Stimulated activated CD8-positive, alpha-beta memory T cell treated with anti-CD3 and anti-CD28 coated beads, Interleukin-7, amount 100 ng/mL, for 48 hours (primary cell): Measurements from ENCODE around the gene SLC39A2.
"Not testable (repeated sequence)": the region's sequence is repeated elsewhere in the genome, so short reads cannot be mapped to it uniquely, and the experiment has no call there.

Experiments used
- DNase-seq, 2 donors: peaks; one replicate each; pipeline ENCODE4 v3.0.0-alpha.2; 2020; ENCODE audit warnings: low read depth in 1 of 2; ENCODE audit errors: extremely low read depth in 1 of 2

Gene SLC39A2, protein sequence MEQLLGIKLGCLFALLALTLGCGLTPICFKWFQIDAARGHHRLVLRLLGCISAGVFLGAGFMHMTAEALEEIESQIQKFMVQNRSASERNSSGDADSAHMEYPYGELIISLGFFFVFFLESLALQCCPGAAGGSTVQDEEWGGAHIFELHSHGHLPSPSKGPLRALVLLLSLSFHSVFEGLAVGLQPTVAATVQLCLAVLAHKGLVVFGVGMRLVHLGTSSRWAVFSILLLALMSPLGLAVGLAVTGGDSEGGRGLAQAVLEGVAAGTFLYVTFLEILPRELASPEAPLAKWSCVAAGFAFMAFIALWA

DNA sequence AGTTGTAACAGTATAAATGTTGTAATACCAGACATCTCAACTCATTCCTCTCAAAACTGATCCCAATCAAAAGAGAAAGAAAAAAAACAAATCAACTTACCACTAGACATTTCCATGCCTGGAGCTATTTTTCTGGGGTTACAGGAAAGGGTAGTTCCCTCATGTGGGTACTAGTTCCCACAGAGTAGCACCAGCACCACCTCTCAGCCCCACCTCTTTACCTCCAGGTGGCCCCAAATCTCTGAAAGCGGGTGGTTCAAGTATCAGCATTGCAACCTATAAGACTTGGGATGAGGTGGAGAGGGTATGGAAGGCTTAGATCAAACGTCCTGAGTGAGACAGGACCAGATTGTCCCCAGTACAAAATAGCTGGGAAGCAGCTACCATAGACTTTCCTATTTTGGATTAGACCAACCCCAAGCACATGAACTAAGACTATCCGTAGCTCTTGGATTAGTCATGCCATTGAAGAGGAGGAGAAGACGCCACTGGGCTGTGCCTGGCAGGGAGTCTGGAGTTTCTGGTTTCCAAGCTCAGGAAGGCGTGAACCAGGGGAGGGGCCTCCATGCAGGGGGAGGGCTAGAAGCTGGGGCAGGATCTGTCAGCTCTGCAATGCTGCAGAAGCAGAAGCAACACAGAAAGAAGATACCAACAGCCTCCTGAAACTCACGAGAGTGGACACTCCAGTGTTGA, at the start of gene SLC39A2:
SLC39A2 (plus strand) TSS at position 620 of the 693 bp plus-strand sequence. CDS start 154 bp downstream, outside the sequence.
- no peak for DNase-seq

DNA sequence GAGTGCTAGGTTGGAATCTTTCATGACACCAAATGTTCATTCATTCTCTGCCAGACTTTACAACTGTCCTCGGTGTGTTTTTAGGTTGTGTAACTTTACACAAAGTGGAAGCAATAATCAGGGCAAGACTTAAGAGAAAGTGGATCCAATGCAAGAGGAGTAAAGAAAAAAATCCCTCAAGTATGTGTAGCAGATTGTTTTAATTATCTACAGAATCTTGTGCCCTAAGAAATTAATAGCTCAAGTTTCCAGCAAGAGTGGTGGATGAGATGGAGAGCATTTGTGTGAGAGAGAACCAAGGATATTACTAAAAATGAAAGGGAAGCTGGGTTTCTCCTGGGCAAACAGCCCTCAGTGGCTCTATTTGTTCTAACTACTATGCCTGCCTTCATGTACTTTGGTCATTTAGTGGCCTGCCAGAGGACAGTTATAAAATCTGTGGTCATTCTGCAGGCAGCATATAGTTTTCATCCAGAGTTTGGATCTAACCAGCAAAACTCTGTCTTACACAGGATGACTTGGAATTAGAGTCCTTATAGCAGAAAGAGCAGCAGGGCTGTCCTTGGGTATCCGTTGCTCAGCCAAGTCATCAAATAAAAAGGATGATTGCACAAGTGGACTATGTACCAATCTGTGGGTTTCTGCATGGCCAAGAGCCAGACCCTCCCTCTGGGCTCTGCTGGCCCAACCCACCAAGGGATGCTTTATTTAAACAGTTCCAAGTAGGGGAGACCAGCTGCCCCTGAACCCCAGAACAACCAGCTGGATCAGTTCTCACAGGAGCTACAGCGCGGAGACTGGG, 44.2 kb upstream of the SLC39A2 start, which contains the start of gene RNASE2:
RNASE2 (plus strand) TSS at position 752 of the 802 bp plus-strand sequence. CDS start 285 bp downstream, outside the sequence.
- DNase-seq = not testable (repeated sequence)

DNA sequence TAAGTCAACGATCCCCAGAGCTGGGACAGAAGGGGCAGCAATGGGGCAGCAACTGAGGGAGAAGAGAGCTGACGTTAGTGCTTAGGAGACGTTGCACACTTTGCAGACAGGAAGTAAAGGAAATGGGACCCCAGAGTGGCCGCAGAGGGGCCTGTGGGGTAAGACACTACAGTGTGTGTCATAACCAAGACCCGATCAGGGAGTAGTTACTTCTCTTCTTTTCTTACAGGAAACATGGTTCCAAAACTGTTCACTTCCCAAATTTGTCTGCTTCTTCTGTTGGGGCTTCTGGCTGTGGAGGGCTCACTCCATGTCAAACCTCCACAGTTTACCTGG, 43.6 kb upstream of the SLC39A2 start:
- DNase-seq = not testable (repeated sequence)

DNA sequence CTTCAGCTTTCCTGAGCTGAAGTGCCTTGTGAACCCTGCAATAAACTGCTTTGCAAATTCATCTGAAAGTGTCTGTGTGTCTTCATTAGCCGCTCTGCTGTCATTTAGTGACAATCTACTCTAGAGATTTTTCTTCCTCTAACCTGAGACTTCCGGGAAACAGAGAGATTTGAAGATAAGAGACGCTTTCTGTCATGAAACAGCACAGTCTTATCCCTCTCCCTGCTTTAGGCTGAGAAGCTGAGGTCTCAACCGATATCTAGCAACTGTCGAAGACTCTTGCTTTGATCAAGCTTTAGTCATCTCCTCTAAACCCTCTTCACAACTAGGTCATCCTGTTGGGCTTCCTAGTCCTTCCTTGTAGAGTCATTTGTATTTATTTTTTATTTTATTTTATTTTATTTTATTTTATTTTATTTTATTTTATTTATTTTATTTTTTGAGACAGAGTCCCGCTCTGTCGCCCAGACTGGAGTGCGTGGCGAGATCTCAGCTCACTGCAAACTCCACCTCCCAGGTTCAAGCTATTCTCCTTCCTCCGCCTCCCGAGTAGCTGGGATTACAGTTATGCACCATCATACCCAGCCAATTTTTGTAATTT, 42.6 kb upstream of the SLC39A2 start:
- no peak for DNase-seq

DNA sequence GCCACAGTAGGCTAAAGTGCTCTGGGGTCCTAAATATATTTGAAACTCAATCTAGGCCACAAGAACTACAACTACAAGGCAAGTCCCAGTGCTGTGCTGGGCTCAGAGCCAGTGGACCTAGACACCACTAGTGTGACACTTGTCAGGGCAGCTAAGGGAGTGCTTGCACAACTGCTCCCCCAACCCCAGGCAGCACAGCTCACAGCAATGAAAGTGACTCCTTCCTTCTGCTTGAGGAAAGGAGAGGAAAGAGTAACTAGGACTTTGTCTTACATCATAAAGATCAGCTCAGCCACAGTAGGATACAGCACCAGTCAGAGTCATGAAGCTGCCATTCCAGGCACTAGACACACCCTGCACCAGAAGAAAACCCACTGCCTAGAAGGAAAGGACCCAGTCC, 40.1 kb upstream of the SLC39A2 start:
- not testable (repeated sequence) for DNase-seq

DNA sequence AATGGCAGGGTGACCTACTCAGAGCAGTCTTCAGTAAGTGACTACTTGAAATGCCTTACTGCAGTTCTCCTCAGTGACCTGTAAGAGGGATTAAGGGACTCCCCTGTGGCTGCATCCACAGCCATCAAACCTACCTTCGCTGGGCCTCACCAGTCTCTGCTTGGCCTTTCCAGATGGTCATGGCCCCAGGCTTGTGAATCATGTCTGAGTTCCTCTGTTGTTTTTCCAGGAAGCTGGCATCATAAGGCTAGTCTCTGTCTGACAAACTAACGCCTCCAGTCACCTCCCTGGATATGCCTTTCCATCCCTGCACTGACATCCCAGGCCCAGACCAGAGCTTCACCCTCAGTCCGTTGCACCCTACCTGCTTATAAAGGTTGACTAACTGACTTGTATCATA, 29.8 kb upstream of the SLC39A2 start:
- no peak for DNase-seq

DNA sequence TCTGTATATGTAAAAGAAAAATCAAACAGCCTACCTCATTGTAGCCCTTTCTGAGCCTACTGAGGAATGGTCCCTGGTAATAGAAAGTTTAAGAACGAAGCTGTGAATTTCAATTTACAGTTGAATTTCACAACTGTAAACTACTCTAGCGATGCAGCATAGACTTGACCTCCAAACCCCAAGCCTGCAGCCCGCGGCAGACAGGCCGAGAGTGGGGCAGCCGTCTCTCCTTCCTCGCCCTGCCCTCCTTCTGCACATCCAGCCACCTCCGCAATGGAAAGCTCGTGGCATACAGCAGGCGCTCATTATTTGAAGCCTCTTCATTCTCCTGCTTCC, 28.5 kb upstream of the SLC39A2 start:
- DNase-seq = no peak

DNA sequence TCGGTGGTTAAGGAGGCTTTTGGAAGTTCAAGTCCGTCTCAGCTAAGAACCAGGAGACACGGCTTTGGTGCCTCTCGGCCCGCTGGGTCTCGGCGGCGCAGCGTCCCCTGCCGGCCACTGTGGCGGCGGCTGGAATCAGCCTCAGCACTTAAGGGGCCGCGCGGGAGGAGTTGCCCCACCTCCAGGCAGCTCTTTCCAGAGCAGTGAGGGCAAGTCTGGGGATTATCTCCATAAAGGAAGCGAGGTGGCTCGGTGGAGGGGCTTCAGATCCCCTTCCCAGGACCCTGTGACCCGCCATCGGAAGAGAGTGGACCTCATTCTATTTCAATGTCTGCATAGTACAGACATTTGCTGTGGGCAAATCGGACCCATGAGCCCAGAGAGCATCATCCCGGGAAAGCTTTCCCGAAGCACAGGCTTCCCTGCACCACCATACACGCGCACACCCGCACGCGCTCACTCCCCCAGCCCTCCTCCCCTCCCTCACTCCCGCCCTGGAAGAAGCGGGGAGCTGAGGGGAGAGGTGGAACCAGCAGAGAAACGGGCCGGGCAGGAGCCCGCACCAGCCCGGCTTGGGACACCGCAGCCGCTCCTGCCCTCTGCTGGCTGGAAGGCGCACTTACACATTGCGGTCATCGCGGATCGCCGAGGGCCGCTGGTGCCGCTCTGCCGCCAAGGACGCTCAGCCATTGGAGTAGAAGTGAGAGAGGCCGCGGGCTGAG, 27.9 kb upstream of the SLC39A2 start:
- DNase-seq = peak; percentile 57 to 61

DNA sequence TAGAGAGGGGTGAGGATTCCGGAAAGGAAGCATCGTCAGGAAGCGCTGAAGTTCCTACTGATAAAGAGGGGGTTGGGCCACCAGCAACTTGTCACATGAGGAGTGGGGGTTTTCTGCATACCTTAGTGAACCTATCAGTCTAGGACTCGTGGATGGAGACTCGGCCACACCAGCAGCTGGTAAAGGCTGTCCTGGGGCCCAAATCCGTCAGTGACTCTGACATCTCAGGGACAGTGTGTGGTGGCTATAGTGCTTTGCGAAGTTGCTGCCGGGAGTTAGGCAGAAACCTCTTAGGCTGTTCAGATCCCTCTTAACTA, 27.4 kb upstream of the SLC39A2 start:
- DNase-seq = no peak

DNA sequence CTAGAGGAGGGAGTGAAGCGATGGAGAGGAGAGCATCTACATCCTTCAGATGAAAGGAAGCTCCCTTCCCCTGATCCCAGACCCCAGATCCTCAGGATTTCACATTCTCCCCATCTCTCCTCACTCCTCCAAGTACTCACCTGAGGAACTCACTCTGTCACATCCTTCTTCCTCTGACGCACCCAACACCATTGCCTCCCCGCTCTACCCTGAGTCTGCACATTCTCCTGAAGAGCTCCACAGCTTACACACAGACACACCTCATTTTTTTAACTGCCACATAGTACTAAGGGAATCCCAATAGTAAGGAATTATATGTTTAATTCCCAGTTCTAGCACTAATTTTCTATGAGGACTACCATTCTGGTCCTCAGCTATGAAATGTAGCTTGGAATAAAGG, 25.6 kb upstream of the SLC39A2 start:
- no peak for DNase-seq

DNA sequence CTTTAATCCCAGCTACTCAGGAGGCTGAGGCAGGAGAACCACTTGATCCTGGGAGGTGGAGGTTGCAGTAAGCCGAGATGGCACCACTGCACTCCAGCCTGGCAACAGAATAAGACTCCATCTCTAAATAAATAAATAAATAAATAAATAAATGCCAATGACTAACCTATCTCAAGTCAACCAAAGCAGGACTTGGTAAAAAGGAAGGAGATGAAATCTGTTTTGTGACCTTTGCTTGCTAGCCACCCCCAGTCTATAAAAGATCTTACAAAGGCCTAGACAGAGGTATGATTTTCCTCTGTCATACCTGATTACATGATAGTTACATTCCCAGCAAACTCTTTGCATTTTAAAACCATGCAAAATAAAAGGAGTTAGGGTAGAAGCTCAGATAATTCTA, 22.8 kb upstream of the SLC39A2 start:
- no peak for DNase-seq

DNA sequence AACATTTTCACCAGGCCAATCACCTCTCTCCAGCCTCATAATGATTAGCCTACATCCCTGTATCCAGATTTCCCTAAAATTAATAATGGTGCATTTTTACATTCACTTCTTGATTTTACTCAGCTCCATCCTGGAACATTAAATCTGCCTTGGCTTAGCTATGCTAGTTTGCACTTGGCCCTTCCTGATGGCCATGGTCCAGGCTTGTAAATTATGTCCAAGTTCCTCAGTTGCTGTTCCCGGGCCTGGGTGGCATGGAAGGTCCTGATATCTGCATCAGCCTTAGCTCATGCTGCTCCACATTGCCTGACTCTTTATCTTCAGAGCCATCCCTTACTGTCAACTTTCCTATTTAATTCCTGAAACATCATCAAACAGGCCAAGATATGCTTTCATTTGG, 20.4 kb upstream of the SLC39A2 start:
- no peak for DNase-seq

DNA sequence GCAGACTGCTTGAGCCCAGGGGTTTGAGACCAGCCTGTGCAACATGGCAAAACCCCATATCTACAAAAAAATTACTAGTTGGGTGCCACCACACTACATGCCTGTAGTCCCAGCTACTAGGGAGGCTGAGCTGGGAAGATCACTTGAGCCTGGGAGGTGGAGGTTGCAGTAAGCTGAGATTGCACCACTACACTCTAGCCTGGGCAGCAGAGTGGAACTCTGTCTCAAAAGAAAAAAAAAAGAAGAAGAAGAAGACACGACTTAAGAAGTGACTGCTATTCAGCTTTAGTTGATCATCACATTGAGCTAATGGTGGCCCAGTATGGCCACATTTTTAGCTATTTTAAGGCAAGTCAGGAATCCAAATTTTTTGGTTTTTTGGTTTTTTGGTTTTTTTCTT, 18.2 kb upstream of the SLC39A2 start:
- DNase-seq = no peak

DNA sequence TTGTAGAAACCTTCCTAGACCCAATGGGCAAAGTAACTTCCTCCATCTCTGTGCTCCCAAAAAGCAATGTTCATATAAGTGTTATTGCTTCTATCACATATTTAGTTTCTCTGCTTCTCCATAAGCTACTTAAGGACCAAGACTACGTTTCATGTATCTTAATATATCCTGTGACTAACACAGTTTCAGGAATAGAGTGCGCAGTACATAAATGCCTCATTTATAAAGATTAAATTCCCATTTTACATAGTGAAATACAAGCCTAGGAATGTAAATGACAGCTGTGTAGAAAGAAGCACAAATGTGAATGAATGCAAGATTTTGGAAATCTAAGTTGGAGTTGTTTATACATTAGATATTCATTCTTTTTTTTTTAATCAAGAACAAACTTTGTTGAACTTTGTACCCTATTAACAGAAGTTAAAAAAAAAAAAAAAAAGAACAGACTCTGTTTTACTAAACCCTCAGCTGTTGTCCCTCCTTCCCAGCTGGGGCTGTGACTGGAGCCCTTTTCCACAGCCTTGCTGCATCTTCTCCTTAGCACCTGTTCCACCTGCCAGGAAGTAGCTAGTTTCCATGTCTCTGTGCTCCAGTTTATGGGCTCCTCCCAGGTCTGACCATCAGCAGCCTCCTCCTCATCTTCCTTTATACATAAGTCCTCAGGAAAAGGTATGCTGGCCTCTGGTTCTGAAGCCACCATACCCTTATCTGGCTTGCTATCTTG, 16.3 kb upstream of the SLC39A2 start:
- no peak for DNase-seq

DNA sequence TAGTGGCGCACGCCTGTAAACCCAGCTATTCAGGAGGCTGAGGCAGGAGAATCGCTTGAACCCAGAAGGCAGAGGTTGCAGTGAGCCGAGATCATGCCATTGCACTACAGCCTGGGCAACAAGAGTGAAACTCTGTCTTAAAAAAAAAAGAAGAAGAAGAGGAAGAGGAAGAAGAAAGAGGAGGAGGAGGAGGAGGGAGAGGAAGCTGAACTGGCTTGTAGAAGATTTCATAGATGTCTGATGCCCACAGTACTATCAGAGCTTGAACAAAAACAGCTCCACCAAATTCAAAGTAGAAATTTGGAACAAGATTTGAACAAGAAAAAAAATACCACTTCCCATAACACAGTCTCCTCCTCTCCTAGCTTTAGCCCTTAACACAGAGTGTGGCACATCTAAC, 13.4 kb upstream of the SLC39A2 start:
- not testable (repeated sequence) for DNase-seq

DNA sequence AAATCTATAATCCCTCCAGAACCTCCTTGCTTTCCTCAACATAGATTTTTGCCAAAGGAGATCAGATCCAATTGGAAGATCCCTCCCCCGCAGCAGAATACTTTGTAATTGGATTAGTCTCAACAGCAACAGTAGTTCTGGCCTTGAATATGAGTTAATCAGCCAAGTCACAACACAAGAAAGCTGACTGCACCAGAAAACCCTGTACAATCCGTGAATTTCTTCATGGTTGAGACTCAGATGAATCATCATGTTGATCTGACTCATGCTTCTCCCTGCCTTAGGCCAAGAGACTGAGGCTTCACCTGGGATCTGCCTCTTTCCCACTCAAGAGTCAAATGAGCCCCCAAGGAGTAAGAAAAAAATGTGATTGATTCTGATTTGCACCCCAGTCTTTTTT, 12.3 kb upstream of the SLC39A2 start:
- no peak for DNase-seq

DNA sequence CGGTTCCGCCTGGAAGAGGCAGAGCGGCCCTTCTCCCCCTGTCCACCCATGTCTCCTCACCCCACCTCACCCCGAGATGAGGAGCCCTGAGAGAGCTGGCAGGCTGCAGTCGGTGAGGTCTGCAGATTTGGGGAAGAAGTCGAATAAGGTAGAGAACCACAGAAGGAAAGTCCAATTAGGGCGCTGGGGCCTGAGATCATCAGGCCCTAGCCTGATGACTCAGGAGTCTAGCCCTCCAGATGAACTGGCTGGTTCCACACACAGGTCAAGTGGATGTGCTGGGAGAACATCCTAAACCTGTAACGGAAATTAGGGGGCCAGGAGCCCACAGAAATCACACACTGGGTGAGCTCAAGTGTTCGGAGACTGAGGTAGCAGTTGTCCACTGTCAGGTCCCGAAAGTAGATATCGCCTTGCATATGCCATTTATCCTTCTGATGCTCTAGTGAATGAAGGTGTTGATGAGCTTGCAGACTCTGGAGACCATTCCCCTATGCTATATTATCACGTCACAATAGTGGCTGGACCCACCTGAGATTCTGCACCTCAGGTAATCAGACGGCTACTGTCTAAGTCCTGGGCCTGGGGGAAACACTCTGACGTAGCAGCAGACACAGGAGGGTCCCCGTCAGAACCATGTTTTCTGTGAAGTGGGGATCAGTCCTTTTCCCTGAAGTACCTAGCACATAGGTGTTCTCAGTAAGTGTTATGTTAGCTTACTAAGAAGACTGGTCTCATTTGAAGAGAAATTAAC, 10.2 kb upstream of the SLC39A2 start:
- DNase-seq = no peak

DNA sequence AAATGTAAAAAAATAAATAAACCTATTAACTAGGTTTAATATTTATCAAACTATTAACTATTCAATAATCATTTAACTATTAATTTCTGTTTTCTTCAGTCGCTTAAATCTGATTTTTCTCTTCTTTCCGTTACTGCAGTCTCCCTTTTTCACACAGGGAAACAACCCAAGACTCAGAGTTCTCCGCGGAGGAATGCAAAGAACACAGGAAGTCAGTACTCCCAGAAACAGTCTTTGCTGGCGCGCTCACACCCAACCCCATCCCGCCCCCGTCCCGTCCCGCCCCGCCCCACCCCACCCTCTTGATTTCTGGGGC, 9.7 kb upstream of the SLC39A2 start:
- no peak for DNase-seq

DNA sequence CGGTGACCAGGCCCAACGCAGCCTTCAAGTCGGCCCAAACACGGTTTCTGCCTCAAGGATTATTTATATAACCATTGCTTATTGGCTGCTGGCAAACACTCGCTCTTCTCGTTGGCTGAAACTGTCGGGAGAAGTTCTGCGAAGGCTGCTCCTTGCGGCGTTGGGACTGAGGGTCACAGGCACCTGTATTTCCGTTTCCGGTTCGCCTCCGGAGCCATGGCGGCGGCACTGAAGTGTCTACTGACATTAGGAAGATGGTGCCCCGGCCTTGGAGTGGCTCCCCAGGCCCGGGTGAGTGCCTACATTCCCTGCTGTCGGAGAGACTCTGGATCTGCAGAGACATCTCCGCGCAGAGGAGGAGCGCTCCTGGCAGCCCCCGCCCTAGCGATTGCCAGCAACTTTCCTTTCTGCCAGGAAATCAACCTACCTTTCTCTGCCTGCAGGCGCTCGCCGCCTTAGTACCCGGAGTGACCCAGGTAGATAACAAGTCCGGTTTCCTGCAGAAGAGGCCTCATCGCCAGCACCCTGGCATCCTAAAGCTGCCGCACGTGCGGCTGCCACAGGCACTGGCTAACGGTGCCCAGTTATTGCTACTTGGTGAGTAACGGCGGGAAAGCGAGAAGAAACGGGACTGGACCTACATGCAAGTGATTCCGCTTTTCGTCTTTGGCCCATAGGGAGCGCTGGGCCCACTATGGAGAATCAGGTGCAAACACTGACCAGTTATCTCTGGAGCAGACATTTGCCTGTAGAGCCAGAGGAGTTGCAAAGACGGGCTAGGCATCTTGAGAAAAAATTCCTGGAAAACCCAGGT, 9.1 kb upstream of the SLC39A2 start, which contains the start of gene METTL17:
METTL17 (plus strand) TSS at position 194 of the 814 bp plus-strand sequence; CDS start at position 217, 23 bp downstream.
- peak; percentile 68 to 88 for DNase-seq
